Measurements from ENCODE around the gene CRLF1.

Gene CRLF1

GRCh38 chr19:18606281-18607225 lies at the start of gene CRLF1:
Gene CRLF1 (minus strand): TSS chr19:18606799. CDS start chr19:18606656, 143 bp downstream.
- no peak for DNase-seq

DNA sequence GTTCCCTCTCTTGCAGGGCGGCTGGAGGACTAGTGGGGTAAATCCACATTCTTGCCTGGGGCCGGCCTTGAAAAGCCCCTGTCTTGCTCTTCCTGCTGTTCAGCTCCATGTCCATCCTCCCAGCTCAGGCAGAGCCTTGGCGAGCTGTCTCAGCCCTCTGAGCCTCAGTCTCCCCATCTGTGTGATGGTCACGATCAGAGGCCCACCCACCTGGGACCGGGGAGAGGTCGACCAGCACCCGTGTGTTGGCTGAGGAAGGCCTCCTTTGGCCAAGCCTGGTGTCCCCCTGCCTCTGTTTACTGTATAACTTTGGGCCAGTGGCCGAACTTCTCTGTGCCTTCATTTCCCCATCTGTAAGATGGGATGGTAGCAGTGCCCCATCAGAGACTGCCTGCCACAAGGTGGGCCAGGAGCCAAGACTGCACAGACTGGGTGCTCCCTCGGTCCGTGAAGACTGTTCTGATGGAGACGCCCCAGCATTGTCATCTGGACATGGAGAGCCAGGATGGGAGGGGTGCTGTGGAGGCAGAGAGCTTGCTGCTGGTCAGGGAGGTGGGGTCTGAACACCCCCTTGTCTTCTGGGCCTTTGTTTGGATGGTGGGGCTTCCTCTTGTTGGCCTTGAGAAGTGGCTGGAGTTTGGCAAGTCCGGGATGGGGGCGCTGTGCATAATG lies 48.7 kb upstream of the CRLF1 start:
- no peak for DNase-seq

DNA sequence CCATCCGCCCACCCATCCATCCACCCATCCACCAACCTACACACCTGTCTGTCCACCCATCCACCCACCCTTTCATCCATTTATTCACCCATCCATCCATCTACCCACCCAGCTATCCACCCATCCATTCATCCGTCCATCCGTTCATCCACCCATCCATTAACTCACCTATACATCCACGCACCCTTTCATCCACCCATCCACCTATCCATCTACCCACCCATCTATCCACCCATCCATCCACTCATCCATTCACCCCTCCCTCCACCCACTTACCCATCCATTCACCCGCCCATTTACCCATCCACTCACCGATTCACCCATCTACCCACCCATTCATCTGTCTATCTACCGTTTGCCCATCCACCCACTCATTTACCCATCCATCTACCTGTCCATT lies 47.9 kb upstream of the CRLF1 start:
- no peak for DNase-seq

DNA sequence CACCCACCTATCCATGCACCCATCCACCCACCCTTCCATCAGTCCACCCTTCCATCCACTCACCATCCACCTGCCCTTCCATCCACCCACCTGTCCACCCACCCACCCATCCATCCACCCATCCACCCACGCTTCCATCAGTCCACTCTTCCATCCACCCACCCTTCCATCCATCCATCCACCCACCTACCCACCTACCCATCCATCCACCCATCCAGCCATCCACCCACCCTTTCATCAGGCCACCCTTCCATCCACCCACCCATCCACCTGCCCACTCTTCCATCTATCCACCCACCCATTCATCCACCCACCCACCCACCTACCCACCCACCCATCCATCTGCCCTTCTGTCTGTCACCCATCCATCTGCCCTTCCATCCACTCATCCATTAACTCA lies 47.3 kb upstream of the CRLF1 start:
- no peak for DNase-seq

DNA sequence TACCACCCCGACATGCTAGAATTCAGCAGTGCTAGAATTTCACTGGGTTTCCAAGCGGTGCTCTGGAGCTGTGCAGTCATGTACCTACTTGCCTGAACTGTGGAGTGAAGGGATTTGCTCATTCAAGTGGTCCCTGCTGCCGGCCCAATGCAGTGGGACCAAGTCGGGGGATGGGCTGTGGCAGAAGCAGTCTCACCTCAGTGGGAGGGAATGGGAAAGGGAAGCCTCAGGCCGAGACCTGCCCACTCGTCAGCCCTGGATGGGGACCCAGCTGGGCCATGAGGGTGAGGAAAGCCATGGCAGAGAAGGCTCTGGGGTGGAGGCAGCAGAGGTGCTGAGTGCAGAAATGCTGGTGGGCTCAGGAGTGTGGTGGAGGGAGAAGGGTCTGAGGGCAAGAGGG lies 45.1 kb upstream of the CRLF1 start:
- no peak for DNase-seq

DNA sequence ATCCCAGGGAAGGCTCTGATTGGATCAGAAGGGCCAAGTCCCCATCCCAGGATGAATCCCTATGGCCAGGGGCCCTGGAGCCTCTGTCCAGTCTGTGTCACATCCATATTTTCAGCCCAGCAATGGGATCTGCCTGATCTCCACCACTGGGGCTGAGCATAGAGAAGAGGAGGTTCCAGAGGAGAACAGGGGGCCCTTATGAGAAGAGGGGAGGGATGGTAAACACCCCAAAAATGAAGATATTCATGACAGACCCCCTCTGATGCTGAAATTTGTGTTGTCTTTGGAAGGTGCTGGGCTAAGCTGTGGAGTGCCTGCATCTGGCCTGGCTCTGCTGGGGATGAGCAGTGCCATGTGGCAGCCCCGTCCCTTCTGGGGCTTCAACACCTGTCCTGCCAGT lies 44.7 kb upstream of the CRLF1 start:
- DNase-seq = no peak

DNA sequence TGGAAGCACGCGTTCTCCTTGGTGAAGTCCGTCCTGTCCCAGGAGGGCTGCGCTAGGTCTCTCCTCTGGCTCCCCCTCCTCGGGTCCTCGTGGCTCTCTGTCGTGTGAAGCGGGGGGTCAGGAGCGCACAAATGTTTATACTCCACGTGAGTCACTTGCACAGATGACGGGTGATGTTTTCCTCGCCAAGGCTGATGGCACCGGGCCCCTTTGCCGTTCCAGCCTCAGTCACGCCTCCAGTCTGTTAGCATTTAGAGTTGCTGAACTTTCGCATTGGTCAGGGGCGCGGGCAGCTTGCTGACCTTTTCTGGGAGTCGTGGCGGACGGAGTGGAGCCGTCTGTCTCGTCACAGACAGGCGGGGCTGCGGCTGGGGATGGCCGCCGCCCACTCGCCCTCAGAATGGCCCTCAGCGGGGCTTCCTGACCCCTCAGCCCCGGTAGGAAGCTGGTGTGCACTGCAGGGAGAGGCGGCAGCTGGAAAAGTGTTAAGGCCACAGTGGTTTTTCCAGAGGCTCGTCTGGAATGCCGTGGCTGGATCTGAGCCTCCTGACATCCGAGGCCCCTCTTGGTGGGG lies 44.0 kb upstream of the CRLF1 start:
- DNase-seq = no peak

GRCh38 chr19:18650021-18650390 lies 43.4 kb upstream of the CRLF1 start:
- no peak for DNase-seq

DNA sequence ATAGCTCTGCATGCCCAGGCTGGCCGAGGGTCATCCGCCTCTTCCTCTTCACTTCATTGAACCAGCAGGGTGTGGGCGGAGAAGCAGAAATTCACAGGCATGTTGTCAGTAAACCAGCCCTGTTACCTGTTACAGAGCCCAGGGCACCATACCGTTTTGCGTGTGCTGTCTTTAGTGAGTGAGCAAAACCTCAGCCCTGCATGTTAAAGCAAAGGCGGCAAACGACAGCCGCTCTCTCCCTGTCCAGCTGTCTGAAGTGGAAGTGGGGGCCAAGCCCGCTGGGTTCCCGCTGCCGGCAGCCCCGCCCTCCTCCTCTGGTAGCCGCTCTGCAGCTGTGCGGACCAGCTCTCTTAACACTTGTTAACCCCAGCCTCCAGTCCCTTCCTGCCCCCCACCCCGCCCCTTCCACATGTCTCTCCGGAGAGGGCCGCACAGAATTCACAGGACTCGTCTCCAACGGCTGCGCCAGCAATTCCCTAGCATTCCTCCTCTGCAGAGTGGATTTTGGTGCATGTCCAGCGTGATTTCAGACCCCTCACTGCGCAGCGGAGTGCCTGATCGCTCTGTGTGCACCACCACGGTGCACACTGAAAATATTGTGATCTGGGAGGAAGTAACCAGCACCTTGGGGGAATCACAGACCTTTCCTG lies 42.9 kb upstream of the CRLF1 start:
- no peak for DNase-seq

DNA sequence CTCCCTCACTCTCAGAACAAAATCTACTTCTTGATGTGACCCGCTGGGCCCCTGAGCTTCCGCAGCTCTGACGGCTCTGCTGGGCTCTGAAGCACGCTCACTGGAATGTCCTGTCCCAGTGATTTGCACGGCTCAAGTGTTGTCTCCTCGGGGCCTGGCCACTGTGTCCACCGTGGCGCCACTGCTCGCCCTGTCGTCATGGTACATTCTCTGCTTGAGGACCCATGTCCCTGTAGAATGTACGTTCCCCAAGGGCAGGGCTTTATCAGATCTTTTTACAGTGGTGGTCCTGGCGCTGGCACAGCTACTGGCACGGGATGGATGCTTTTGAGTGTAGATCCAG lies 42.3 kb upstream of the CRLF1 start:
- DNase-seq = no peak

DNA sequence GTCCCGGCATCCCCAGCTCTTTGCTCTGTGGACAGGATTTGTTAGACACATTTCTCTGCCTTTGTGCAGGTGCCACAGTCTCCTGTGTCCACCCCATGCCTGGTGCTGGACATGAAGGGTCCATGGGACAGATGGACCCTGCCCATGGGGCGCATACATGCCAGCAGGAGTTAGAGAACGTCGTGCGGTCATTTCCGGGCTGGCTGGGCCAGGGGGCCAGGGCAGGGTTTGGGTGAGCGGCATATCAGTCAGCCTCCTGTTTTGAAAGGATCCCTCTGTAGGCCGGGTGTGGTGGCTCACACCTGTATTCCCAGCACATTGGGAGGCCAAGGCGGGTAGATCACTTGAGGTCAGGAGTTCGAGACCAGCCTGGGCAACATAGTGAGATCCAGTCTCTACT lies 41.2 kb upstream of the CRLF1 start:
- no peak for DNase-seq

- no peak for DNase-seq
Observed at GRCh38 chr19:18647371-18647767, 40.8 kb upstream of the CRLF1 start.

GRCh38 chr19:18646535-18647370 lies 40.2 kb upstream of the CRLF1 start:
- no peak for DNase-seq

DNA sequence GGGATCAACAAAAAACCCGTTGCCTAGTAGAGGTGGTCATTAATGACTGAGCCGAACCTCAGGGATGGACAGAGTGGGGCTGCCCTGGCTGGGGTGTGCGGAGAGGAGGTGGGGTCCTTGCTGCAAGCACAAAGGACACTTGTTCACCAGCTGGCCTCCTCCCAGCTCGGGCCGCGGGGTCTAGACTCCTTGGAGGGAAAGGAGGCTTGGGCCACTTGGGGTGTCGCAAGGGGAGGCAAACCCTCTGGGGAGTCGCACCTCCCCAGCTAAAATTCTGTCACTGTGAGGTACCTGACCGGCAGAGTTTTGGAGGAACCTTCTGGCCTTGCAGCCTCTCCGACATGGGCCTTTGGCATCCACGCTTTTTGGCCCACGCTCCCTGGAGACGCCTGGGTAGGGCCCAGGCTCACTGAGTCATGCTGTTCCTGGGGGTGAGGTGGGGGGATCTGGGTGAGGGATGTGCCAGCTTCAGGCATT lies 38.5 kb upstream of the CRLF1 start:
- DNase-seq = no peak

DNA sequence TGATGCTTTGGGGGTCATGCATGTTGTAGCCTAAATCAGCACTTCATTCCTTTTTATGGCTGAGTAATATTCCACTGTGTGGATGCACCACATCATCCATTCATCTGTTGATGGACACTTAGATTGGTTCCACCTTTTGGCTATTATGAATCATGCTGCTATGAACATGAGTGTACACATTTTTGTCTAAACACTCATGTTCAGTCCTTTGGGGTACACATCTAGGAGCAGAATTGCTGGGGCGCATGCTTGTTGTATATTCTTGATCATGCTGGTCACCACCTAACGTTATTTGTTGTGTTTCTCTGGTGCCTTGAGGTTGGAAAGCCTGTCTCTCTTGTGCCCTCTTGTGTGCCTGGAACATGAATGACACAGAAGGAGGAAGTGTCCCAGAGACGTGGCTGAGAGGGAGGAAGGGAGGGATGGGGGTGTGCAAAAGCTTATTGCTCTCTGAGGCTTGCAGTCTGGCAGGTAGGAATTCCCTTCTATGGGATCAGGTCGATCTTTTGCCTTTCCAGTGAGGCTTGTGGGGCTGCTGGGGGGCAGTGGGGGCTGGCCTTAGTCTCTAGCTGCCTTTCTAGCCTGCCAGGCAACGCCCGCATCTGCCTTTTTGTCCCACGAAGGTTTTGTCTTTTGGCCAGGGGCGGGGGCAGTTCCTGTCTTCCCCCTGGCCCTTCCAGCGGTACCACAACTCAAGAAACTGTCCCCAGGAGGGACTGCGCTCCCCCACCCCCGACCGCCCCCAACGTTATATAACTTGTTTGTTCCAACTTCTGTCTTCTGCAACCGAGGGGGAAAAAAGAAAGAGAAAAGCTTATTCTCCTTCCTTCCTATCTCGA lies 37.8 kb upstream of the CRLF1 start:
- no peak for DNase-seq

- no peak for DNase-seq
Observed at GRCh38 chr19:18639706-18640243, 33.2 kb upstream of the CRLF1 start.

DNA sequence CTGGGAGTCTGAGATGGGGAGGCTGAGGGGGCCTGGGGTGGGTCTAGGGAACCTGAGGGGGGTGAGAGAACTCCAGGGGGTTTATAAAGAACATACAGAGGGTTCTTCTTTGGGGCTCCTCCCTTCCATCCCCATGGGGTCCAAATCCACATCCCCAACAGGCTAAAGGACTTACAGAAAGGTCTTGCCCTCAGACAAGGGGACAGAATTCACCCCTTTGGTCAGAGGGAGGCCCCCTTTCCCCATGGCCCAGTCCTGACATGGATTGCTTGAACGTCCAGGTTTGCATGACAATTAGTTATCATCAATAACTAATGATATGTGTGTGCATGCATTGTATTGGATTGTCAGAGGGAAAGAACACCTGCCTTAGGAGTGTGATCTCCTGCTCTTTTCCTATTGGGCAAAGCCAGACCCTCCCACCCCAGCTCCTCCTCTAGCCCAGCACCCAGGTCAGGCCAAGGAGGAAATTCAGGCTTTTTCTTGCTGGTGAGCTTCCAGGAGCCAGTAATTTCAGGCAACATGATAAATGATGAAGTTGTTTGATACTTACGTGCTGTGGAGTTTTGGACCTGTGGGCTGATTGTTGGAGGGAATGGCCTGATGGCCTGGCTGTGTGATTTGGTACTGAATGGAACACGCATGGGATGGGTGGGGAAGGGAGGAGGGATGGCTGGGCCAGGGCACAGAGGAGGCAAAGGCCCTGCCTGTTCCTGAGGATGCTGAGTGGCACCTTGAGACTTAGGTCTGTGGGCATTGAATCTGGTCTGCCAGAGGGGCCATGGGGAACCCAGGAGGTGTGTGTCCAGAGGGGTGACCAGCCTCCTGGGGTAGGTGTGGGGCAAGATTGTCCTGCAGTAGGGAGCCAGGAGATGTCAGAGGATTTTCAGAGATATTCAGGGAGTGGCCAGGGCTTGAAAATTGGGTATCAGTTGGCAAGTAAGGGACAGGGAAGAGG lies 31.4 kb upstream of the CRLF1 start:
- DNase-seq = no peak

DNA sequence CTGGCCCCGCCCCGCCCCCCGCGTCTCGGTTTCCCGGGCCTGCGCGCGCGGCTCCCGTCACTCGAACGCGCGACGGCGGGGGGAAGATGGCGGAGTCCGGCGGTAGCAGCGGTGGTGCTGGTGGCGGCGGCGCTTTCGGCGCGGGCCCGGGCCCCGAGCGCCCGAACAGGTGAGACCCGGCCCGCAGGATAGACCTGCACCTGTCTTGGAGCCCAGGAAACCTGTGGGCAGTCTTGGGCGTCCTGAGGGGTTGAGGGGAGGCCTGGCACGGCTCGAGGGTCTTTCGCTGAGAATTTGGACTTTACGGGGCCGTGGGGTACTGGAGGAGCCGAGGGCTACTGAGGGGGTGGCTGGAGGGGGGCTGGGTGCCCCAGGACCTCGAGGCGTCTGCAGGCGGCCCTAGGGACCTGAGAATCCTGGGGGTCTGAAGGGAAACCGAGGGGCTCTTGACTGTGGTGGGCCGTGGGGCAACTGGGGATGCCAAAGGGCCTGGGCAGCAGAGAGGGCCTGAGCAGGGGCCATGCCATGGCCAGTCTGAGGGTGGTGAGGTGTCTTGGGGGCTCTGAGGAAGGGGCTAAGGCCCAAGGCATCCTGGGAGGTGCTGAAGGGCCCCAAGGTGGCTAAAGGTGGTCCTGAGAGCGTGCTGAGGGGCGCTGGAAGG lies 30.5 kb upstream of the CRLF1 start, which contains the start of gene KLHL26:
Gene KLHL26, plus strand, starts transcription at position 60 of the 661 bp plus-strand sequence. Its CDS starts 27 bp downstream, at position 87.
- DNase-seq = no peak
